Pancreas (tissue), 10 donors: Measurements from ENCODE around the gene CDH11. TPM values are rescaled to one million over a fixed set of nuclear protein-coding genes. Genes with fewer than 3 reads are reported as not detected.

ENCODE experiments used
- ATAC-seq, 4 donors: fragments of 200-7000 bp; cut with Tn5 transposase; one replicate each; pipeline versions ENCODE4 v1.8.0 to v1.9.1; 2020; ENCODE audit warnings: mild to moderate bottlenecking in 4 of 4, moderate library complexity in 4 of 4
- DNase-seq, 6 donors: peaks; one replicate each; pipeline ENCODE4 v3.0.0-alpha.2; 2020
- FAIRE-seq: peaks from 2 replicates; lab custom pipeline; 2012; peaks lifted over from hg19 to GRCh38; lab: Jason Lieb, UNC
- H3K27ac ChIP-seq, 4 donors: fragments of 200-600 bp; sonication (generic); 1 replicate in 3 of 4; 2 replicates in 1 of 4; pipeline versions ENCODE4 v1.5.0 to v1.8.0; 2020
- H3K27me3 ChIP-seq, 4 donors: fragments of 200-600 bp; one replicate each; pipeline ENCODE4 v1.8.0; 2021
- H3K36me3 ChIP-seq, 3 donors: fragments of 200-600 bp; sonication (generic) in 1 of 3; one replicate each; pipeline versions ENCODE4 v1.5.0 to v1.8.0; 2020 to 2021
- H3K4me1 ChIP-seq, 3 donors: fragments of 200-600 bp; one replicate each; pipeline ENCODE4 v1.8.0; 2021
- H3K4me3 ChIP-seq, 4 donors: fragments of 200-600 bp; sonication (generic) in 2 of 4; one replicate each; pipeline versions ENCODE4 v1.5.0 to v1.8.0; 2020 to 2021
- H3K9me3 ChIP-seq, 4 donors: fragments of 200-600 bp; one replicate each; pipeline ENCODE4 v1.8.0; 2021
- WGBS, 2 donors: extraction: QIAGEN DNeasy Blood & Tissue Kit; methylation state at CpG; one replicate each; pipeline ENCODE4 v1.1.7; 2013; 5-methylcytosine and 5-hydroxymethylcytosine counted together
- intact Hi-C, 3 donors: fragments of 100-400 bp; cut with DNase I; formaldehyde crosslinking; loops; one replicate each; pipeline versions ENCODE4 v1.11.1 to v1.14.2; 2022
- polyA plus RNA-seq, 2 donors: library from polyadenylated mRNA; stranded (reverse); fragments of 200-250 nt; gene quantifications; one replicate each; pipeline ENCODE4 v1.2.3, GENCODE V29; 2013
- total RNA-seq, 6 donors: library from RNA; stranded (reverse); fragmentation: NEBNext Ultra II Directional in 4 of 6; extraction: Animal tissue kit (Norgen Biotek cat#: 25700) in 4 of 6; gene quantifications; one replicate each; pipeline versions ENCODE4 v1.2.1 to v1.2.4, GENCODE V29; 2021 to 2023
- TF ChIP-seq, protein P1 (sequence below), 4 donors: fragments of 200-600 bp; sonication (generic) in 3 of 4; IDR thresholded peaks; one replicate each; pipeline versions ENCODE4 v1.5.0 to v1.8.0; 2021; ENCODE audit warnings: antibody characterized with exemption in 4 of 4
- donor health status: healthy with polysubstance abuse.
- donor health status: DM: no; HTN: no; CAD: no; lungs with moderate emphysema.
- donor health status: DM: no; HTN: no; CAD: no.
- donor health status: control.
- donor health status: control.
- donor health status: Bipolar disorder and iron deficiency.
- donor health status: DM: yes; HTN: yes; CAD: no.
- donor health status: DM: no; HTN: no; CAD: no.
- donor health status: DM: no; HTN: no; CAD: no.
- donor health status: DM: yes; HTN: yes; CAD: no.

Gene CDH11
- total and polyA plus RNA-seq, 8 donors: 0.38 to 49.6 (median 1.8) TPM

DNA sequence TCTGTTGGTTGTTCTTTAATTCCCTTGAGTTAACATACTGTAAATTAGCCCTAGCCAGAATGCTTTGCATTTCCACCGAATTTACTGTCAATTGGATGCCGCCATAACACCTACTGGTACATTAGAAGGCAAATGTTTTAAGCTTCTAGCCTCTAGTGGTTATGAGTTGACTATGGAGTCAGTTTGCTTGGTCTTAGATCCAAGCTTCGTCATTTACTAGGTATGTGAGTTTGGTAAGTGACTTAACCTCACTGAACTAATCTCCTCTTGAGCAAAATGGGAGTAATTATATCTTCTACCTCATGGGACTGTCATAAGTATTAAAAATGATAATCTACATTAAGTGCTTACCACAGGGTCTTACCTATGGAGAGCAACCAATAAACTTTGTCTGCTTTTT is 20.4 kb upstream of the CDH11 start:
- Histone ChIP-seq H3K4me1 (no peaks in the 10 kb centered on the region), H3K4me3 (no peak overlapping the region), H3K36me3 (no peaks in the 10 kb centered on the region), H3K27ac (no peak overlapping the region), H3K27me3 (no peaks in the 10 kb centered on the region), H3K9me3 (no peaks in the 10 kb centered on the region)
- 57 to 63% methylated on average over 3 of the region's 3 CpGs for WGBS, 2 donors
- intact Hi-C loops: no loop called here
- no peak for FAIRE-seq
- ATAC-seq: no peak
- TF ChIP-seq, protein P1, sequence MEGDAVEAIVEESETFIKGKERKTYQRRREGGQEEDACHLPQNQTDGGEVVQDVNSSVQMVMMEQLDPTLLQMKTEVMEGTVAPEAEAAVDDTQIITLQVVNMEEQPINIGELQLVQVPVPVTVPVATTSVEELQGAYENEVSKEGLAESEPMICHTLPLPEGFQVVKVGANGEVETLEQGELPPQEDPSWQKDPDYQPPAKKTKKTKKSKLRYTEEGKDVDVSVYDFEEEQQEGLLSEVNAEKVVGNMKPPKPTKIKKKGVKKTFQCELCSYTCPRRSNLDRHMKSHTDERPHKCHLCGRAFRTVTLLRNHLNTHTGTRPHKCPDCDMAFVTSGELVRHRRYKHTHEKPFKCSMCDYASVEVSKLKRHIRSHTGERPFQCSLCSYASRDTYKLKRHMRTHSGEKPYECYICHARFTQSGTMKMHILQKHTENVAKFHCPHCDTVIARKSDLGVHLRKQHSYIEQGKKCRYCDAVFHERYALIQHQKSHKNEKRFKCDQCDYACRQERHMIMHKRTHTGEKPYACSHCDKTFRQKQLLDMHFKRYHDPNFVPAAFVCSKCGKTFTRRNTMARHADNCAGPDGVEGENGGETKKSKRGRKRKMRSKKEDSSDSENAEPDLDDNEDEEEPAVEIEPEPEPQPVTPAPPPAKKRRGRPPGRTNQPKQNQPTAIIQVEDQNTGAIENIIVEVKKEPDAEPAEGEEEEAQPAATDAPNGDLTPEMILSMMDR (IDR thresholded peaks at IDR 0.05): no peak
- no peak for DNase-seq

DNA sequence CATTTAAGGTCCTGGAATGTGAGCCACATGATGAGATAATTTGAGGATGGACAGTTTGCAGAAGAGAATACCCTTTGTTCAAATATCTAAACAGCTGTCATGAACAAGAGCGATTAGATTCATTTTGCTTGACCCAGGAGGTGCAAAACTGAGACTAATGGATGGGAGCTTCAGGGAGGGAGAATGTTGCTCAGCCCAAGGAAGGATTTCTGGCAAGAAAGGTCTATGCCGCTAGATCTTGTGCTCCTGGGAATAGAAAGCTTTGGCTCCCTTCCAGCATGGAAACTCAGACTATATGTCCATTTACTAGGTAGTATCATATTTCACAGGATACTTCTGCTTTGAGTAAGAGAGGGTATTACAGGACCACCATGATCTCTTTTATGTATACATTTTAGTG is 14.8 kb upstream of the CDH11 start:
- Histone ChIP-seq H3K4me1 (no peaks in the 10 kb centered on the region), H3K27me3 (no peaks in the 10 kb centered on the region), H3K27ac (no peak overlapping the region), H3K36me3 (no peaks in the 10 kb centered on the region), H3K4me3 (no peak overlapping the region), H3K9me3 (no peaks in the 10 kb centered on the region)
- TF ChIP-seq, protein P1 (IDR thresholded peaks at IDR 0.05): no peak
- DNase-seq (no peak), ATAC-seq (no peak), FAIRE-seq (no peak)
- 67 to 70% methylated on average over 2 of the region's 2 CpGs for WGBS, 2 donors
- intact Hi-C loops: no loop called here

DNA sequence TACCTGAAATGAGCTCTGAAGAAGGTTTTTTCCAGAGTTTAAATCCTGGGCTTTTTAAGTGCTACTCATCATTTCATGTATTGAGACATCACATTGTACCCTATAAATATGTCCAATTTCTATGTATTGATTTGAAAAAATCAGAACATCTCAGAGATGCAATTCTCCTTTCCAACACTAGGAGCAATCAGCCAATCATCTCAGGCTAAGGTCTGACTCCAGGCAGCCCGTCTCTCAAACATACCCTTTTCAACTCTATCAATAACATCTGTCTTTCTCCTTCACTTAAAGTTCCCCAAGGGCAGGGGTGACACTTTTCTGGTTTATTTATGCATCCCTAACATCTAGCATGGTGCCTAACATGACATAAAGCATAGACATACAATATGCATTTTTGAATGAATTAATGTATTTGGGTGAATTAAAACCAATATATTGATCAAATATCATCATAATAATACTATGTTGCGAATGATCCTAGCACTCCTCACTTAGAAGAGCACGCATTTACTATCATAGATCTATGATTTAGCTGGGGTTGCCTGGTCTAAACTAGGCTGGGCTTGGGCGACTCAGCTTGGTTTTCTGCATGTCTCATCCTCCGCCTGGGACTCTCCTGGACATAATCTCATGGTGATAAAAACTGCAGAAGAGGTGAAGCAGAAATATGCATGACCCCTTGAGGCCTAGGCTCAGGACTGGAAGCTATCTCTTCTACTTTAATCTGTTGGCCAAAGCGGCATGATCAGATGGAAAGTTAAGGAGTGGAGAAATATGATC is 5.2 kb upstream of the CDH11 start:
- H3K27me3 ChIP-seq: peaks cover 0 to 3% (median 0%) of the 10 kb centered on the region in 4 donors
- H3K36me3 ChIP-seq: no peaks in the 10 kb centered on the region
- no peak overlapping the region for H3K4me3 ChIP-seq
- WGBS, 2 donors: 82 to 91% methylated on average over 6 of the region's 6 CpGs
- ATAC-seq (no peak), FAIRE-seq (no peak), DNase-seq (no peak)
- TF ChIP-seq, protein P1 (IDR thresholded peaks at IDR 0.05): peak in 1 of 4 donors; percentile 15
- no peaks in the 10 kb centered on the region for H3K4me1 ChIP-seq
- H3K9me3 ChIP-seq: no peaks in the 10 kb centered on the region
- H3K27ac ChIP-seq: no peak overlapping the region
- intact Hi-C loops: no loop called here

DNA sequence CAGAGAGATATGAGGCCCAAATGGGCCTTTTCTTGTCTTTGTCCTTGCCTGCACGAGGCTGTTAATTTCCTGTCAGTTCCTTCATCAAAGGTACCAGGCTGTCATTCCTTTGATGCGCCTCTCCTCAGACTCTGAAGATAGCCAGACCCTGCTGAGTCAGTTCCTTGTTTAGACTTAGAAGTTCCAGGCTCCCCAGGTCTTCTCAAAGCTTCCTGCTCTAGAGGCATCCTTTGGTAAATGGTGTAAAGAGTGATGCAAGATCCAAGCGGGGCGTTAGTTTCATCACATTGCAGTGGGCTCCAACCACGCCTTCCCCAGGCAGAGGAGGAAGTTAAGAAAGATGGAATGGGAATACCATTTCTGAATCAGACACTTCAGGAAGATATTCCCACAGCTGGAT is 4.0 kb upstream of the CDH11 start:
- no peak for FAIRE-seq
- no peak for ATAC-seq
- Histone ChIP-seq H3K27ac (no peak overlapping the region), H3K9me3 (no peaks in the 10 kb centered on the region), H3K4me3 (no peak overlapping the region), H3K4me1 (no peaks in the 10 kb centered on the region), H3K36me3 (no peaks in the 10 kb centered on the region), H3K27me3 (peaks cover 0 to 10% (median 0%) of the 10 kb centered on the region in 4 donors)
- DNase-seq: no peak
- TF ChIP-seq, protein P1 (IDR thresholded peaks at IDR 0.05): no peak
- 66 to 68% methylated on average over 5 of the region's 5 CpGs for WGBS, 2 donors
- intact Hi-C loops: no loop called here

DNA sequence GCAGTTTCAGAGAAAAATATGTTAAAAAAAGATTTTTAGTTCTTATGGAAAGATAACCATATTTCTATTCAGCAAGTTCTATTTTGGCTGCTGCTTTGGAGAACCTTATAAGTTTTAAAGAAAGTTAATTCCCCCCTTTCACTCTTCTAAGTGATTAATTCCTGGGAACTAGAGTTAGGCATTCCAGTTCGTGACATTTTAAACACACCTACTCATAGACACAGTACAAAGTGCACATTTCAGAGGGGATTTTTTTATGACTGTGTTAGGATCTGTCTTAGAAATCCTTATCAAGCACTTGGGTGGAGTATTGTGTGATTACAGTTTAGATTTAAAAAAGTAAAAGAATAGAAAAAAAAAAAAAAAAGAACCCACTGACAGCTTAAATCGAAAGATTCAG is 3.5 kb upstream of the CDH11 start:
- ATAC-seq: no peak
- intact Hi-C loops: no loop called here
- Histone ChIP-seq H3K4me1 (no peaks in the 10 kb centered on the region), H3K27ac (no peak overlapping the region), H3K36me3 (no peaks in the 10 kb centered on the region), H3K27me3 (peaks cover 0 to 10% (median 0%) of the 10 kb centered on the region in 4 donors), H3K4me3 (no peak overlapping the region), H3K9me3 (no peaks in the 10 kb centered on the region)
- TF ChIP-seq, protein P1 (IDR thresholded peaks at IDR 0.05): no peak
- WGBS, 2 donors: 14 to 16% methylated on average over 2 of the region's 2 CpGs
- FAIRE-seq: no peak
- no peak for DNase-seq
